ENCODE results near the gene TLE7.

- TF ChIP-seq CTCF (conservative IDR thresholded peaks at IDR 0.05), result no peak
- no peak for TF ChIP-seq EZH2 (IDR thresholded peaks at IDR 0.05; ENCODE audit: low read depth)
Observed at GRCh38 chr16:71413341-71413740, 28.5 kb downstream of the TLE7 start.
